Measurements from ENCODE around the gene C14orf119.

Gene C14orf119

DNA sequence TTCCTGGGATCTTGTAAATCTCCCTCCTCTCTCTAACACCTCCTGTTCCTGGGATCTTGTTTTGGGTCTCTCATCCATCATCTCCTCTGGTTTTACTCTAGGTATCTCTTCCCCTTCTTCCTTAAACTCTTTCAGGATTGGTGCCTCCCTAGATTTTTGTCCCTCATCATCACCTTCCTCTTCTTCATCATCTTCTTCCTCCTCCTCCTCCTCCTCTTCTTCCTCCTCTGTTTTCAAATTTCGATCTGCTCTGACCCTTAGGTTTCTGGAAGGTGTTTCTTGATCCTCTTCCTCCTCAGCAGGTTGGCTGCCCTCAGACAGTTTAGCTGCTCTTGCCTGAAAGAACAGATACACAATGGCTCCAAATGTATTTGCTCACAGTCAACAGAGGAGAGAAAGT lies 14.8 kb upstream of the C14orf119 start:
- DNase-seq (ENCODE audit: insufficient read length, low spot score) (no peak), FAIRE-seq (no peak)

DNA sequence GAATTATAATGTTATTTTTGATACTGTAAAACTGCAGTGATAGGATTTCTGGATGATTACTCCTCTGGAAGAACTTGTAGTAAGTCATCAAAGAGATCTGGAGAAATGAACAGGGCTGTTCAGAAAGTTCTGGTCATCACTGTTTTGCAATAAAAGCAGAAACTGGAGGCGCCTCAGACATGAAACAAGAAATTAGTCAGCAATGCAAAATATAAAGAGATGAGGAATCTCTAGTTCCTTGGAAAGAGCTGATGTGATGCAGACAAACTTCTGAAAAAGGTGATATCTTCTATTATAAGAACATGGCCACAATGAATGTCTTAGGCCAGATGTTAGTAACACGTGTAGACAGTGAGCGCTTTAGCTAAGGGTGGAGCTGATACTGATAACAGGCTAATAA lies 9.8 kb upstream of the C14orf119 start:
- FAIRE-seq = no peak
- no peak for DNase-seq (ENCODE audit: insufficient read length, low spot score)

DNA sequence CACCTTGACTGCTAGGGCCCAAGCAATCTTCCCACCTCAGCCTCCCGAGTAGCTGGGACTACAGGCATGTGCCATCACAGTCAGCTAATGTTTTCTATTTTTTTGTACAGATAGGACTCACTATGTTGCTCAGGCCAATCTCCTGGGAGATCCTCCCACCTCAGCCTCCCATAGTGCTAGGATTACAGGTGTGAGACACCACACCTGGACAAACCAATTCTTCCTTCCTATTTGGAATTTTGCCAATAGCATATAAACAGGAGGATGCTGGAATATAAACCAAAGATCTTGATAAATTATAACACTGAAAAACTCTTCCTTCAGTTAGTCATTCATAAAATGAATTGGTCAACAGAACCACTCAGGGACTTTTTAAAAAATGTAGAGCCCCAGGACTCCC lies 8.7 kb upstream of the C14orf119 start:
- no peak for DNase-seq (ENCODE audit: insufficient read length, low spot score)
- no peak for FAIRE-seq

DNA sequence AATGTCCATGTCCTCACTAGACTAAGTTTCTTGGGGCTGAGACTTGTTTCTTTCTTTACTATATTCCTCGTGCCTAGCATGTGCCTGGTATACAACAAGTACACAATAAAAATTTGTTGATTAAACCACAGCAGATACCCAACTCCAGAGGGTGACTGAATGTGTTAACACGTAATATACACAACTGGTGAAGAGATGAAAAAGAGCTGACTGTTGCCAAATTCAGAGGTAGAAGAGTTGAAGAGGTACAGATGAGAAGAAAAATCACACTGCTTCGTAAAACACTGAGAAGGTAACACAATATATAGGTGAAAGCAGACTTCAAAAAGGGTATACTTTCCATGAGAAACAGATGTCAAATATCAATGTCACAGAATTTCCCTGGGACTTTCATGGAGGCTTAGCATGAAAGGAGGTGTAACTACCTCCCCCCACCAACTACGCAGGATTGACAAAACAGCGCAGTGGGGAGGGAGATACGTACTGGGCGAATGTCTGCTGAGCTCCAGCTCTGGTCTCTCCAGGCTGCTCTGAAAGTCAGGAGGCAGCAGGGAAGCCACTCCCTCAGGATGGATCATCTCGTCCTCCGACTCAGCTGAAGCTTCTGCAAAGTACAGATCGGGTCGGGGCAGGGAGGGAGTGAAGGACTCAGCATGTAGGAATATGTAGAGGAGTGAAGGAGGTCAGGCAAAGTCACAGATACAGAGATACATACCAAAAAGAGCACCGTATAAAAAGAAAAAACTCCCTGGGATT lies 5.6 kb upstream of the C14orf119 start:
- FAIRE-seq = no peak
- no peak for DNase-seq (ENCODE audit: insufficient read length, low spot score)

DNA sequence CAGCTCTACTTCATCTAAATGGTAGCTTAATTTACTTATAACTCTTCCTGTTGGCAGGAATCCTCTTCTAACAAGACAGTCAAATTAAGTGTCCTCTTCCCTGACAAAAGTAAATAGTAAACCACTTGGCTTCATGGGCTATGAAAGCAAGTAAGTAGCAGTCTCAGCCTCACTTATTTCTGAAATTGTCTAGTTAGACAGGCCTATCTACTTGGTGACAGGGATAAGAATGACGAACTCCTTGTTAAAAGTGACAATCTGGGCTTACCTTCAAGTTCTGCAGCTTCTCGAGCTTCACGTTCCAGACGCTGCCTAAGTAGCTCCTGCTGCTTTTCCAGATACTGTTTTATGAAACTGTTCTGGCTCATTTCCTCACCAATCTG lies 5.1 kb upstream of the C14orf119 start:
- DNase-seq (ENCODE audit: insufficient read length, low spot score) (no peak), FAIRE-seq (no peak)

DNA sequence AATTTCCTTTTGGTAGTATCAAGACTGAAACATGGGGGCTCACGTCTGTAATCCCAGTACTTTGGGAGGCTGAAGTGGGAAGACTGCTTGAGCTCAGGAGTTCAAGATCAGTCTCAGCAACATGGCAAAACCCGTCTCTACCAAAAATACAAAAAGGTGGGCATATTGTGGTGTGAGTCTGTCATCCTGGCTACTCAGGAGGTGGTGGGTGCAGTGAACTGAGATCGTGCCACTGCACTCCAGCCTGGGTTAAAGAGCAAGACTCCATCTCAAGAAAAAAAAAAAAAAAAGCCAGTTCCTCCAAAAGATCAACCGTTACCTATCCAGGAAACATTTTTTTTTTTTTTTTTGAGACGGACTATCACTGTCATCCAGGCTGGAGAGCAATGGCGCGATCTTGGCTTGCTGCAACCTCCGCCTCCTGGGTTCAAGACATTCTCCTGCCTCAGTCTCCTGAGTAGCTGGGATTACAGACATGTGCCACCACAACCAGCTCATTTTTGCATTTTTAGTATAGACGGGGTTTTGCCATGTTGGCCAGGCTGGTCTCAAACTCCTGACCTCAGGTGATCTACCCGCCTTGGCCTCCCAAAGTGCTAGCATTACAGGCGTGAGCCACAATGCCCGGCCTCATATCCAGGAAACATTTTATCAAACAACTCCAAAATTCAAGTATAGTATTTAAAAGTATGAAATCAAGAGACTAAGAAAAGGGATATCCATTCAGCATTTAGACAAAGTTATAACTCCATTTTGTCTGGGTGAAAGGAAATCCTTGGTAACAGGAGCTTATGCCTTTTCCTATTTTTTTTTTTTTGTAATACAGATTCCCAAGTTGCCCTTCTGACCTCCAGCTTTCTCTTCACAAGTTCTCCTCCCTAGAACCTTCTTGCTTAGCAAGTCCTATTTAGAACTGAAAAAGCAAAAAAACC lies 3.7 kb upstream of the C14orf119 start:
- DNase-seq (ENCODE audit: insufficient read length, low spot score) (no peak), FAIRE-seq (no peak)

DNA sequence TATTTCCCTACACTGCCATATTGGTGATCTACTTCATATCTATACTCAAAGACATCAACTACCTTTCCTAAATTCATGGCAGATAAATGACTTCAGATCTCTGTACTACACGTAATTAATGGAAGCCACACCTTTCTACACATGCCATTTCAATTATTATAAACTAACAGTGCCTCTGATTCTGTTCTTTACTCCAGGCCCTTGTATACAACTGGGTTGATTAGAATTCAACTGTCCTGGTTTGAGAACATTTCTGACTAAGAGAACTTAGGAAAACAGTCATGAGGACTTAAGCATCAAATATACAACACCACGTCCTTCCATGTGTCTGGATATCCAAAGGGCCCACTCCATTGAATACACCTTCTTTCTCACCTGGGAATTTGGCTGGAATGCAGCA lies 2.2 kb upstream of the C14orf119 start:
- FAIRE-seq (no peak), DNase-seq (ENCODE audit: insufficient read length, low spot score) (no peak)

DNA sequence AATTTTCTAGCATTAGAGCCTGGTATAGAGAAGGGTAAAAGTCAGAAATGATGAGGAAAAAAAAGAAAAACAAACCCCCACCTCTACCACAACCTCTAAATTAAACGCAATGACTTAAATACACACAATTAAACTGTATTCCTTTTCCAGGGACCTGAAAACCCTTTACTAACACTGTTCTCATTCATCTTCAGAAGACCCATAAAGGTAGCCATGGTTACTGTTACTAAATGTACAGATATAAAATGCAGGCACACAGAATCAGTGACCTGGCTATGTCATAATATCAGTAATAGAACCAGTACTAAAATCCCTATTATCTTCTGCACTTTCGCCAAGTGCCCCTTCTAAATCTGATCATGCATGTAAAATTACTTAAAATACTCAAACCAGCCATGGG lies 1.8 kb upstream of the C14orf119 start:
- no peak for DNase-seq (ENCODE audit: insufficient read length, low spot score)
- no peak for FAIRE-seq

DNA sequence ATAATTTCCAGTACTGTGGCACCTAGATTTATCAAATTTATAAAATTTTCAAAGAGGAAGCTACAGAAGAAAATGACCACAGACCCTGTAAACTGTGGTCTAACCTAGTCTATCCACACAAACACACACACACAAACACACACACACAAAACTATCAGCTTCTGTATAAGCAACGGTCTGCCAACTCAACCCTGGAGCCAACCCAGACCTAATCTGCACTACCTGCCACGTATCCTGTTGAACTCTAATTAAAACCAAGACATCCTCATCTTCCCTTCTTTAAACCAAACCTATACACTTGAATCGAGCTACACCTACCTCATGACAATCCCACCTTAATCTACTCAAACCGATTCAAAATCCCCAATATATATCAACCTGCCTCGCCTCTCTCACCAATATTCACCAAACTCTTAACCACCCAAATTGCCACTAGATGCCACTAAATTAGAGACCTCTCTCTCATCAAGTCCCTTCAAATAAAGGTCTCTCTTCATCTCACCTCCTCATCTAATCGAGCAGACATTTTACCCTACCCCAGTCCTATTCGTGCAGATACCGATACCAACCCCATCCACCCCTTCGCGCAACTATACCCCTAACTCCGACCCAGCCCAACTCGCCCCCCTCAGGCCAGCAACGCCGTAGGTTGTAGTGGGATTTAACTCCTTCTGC lies 1.2 kb upstream of the C14orf119 start:
- DNase-seq (ENCODE audit: insufficient read length, low spot score) (peak; percentile 61), FAIRE-seq (peak; percentile 75)

DNA sequence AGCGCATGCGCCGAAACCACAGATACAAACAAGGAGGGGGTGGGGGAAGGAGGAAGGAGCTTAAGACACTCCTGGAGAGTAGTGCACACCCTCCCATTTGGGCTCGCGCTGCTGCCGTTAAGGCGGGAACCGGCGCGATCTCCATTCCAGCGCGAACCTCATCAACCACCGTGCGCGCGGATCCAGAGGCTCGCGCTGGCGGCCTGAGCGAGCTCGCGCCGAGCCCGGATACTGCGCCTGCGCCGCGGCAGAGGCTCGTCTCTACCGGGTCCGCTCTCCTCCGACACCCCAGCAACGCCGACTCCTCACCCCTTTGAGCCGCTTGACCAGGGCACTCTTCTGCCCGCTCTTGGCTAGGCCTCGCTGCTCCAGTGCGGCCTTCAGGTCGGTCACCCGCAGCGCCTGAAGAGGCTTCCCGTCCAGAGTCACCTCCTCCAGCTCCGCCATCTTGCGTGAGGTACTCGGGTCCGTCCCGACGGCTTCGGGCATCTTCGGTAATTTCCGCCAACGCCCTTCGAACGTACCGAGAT lies 574 bp upstream of the C14orf119 start, which contains the start of gene ACIN1:
Gene ACIN1, minus strand, starts transcription at position 471 of the 530 bp plus-strand sequence. Its CDS starts 24 bp downstream, at position 447.
- DNase-seq (ENCODE audit: insufficient read length, low spot score) = no peak
- FAIRE-seq = no peak

DNA sequence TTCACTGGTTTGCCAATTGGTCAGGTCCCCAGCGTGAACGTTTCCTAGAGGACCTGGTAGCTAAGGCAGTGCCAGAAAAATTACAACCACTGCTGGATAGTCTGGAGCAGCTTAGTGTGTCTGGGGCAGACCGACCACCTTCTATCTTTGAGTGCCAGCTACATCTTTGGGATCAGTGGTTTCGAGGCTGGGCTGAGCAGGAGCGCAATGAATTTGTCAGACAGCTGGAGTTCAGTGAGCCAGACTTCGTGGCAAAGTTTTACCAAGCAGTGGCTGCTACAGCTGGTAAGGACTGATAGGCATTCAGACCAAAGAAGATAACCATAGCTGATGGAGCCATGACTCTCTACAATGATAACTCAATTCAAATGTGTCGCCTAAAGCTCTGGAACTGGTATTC lies 2.5 kb downstream of the C14orf119 start:
- FAIRE-seq (no peak), DNase-seq (ENCODE audit: insufficient read length, low spot score) (no peak)

DNA sequence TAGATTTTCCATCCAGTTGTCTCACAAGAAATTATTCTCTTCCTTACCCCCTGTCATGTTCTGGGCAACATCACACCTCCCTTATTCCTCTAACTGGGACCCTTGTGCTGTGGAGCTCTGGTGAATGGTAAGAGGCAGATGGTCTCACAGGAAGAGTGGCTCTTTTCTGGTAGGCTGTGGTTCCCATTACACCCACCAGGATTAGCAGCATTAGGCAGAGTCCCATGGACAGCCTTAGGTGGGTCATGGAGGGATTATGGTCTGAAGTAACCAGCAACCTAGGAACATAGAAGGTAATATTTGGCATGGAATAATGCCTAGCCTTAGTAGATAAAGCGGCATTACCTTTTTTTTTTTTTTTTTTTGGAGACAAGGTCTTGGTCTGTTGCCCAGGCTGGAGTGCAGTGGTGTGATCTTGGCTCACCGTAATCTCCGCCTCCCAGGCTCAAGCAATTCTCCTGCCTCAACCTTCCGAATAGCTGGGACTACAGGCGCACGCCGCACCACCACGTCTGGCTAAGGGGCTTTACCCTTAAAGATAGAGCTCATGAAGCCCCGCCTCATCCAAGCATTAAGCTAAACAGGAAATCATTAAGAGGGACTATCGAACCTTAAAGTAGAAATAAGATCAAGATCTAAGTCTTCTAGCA lies 4.0 kb downstream of the C14orf119 start:
- FAIRE-seq (no peak), DNase-seq (ENCODE audit: insufficient read length, low spot score) (no peak)

DNA sequence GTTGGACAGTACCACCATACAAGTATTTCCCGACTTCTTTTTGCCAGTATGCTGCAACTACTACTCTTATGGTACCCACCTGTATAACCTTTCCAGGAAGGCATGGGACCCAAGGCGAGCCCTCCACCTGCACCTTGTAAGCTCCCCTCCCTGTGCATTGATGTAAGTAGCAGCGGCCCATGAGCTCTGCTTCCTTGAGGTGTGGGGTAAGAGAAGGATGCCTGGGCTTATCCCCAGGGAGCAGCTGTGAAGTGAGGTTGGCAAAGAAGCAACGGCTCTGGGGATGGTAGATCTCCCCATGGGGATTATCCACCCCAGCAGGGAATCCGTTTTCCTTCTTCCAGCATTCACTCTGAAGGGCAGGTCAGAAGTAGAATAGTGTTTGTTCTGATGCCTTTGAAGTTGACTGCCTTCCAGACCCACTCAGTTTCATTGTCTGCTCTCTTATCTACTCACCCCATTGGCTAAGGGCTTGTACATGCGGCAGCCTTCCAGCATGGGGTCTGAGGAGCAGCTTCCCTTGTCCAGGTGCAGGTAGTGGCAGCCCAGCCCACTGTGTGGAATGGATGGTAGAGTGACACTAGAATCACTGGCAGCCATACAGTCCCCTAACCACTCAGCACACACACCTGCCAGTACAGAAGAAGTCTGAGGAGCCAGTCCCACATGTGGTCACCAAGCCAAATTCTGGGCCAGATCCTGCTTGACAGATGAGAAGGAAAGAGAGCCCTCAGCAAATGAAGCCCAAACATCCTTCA lies 6.1 kb downstream of the C14orf119 start:
- no peak for DNase-seq (ENCODE audit: insufficient read length, low spot score)
- FAIRE-seq = no peak

DNA sequence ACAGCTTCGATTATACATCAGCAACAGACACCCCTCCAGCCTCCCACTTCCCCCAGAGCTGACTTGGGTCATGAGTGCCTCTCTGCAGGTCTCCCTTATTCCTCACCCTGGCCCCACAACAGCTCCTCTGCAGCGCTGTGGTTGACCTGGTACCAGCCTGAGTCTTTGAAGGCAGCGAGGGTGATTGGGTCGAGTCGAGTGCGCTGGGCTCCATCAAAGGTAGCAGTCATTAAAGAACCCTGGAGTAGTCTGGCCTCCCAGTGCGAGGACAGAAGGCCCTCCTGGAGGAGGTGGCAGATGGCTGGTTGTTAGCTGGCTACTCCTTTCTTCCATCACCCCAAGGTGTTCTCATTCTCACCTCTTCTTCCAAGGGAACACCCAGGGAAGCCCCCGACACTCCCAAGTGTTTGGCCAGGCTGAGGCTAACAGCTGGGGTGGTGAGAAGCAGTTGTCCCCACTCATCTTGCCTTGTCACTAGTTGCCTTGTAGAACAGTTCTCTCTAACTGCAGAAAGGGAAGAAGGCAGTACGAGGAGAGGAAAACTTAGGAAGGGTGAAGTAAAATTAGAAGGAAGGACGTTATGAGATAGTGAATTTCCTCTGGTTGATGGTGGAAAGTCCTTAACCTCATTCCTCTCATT lies 6.8 kb downstream of the C14orf119 start:
- DNase-seq (ENCODE audit: insufficient read length, low spot score) (no peak), FAIRE-seq (no peak)

DNA sequence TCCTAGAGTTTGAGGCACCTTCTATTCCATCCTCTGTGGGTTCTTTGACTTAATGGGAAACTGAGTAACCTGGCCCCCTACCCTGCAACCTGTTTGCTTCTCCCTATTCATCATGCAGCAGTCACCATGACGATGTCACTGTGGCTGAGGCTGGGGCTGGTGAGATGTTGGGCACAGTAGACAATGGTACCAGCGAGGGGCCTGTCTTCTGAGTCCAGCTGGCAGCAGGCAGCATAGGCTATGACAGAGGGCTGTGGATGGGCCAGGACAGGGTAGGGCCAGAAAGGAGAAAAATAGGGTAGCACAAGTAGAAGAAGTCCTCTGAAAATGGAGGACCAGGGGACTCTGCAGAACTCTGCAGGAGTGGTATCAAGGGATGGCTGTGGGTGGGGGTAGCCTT lies 7.5 kb downstream of the C14orf119 start:
- DNase-seq (ENCODE audit: insufficient read length, low spot score) = no peak
- no peak for FAIRE-seq

DNA sequence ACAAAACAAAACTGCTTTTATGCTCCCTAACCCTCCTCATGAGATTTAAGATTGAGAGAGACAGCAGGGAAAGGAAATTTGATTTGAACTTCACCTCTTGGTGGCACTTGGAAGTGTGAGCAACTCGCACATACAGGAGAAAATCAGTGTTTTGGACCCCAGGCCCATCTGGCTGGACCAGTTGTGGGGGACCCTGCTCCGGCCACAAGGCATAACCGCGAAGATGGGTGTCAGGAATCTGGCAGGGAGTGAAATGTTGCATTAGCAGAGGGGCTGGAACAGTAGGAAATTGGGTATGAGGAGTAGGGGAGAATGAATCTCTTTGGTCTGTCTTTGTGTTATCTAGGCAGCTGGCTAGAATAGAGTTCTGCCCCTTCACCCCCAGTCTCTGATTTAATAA lies 8.3 kb downstream of the C14orf119 start:
- DNase-seq (ENCODE audit: insufficient read length, low spot score) = no peak
- no peak for FAIRE-seq

DNA sequence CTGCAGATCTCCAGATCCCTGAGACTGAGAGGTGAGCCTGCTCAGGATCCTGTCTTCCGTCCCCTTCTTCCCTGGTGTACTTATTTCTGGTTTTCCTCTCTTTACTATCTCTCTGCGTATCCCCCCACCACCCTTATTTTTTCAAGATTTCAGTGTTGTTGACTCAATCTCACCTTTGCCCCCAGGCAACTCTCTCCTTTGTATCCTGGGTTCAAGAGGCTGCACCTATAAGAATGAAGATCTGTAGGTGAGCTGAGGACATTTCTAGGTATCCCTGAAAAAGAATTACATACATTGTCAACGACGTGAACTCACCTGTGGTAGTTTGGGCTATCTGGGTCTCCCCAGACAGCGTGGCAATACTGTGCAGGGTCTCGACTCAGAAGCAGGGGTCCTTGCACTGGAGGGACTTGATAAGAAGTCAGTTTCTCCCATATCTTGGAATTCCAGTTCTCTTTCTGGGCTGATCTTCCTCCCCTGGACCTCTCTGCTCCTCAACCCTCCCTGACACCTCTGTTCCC lies 8.8 kb downstream of the C14orf119 start:
- no peak for FAIRE-seq
- DNase-seq (ENCODE audit: insufficient read length, low spot score) = no peak

DNA sequence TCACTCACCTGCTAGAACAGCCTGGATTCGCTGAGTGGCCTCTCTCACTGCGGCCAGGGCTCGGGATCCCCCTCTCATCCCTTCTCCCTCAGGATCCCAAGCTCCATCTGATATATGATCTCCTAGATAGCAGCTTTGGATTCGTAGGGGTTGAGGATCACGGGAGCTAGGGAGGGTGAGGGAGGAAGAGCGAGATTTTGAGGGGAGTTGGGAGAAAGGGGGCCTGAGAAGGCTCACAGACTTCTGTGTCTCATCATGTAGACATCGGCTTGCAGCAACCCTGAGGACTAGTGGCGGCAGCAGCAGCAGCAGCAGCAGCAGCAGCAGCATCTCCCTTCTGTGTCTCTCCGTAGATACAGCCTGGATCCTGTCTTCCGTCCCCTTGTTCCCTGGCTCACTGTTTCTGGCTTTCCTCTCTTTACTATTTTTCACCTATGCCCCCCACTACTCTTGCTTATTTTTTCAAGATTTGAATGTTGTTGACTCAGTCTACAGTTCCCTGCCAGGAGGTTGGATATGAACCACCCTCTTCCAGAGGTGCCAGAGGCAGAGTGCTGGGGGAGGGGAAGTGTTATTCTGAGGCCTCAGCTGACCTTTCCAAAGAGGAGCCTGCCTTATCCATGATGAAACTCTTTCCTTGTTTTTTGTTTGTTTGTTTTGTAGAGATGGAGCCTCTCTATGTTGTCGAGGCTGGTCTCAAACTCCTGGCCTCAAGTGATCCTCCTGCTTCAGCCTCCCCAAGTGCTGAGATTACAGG lies 9.5 kb downstream of the C14orf119 start, which contains the start of gene CIROP:
Gene CIROP, minus strand, starts transcription at position 399 of the 757 bp plus-strand sequence. Its CDS starts 69 bp downstream, at position 330.
- FAIRE-seq (no peak), DNase-seq (ENCODE audit: insufficient read length, low spot score) (no peak)

Measured in GM19239 (cell line).